Mesendoderm (in vitro differentiated cells): ENCODE data around the gene ADAM19.
A peak's percentile ranks its signal among the peaks of the same experiment; 100 is the strongest.

ENCODE experiments used
- DNase-seq: peaks from one replicate; pipeline ENCODE4 v3.0.0; 2013
- H2AK5ac ChIP-seq: 2 replicates; pipeline ENCODE4 v1.6.1; 2013; ENCODE audit warnings: low read length, inconsistent platforms
- H2BK120ac ChIP-seq: 2 replicates; pipeline ENCODE4 v1.6.1; 2013; ENCODE audit warnings: low read depth, mild to moderate bottlenecking, low read length, moderate library complexity, mixed read lengths
- H2BK15ac ChIP-seq: replicated peaks from 2 replicates; pipeline ENCODE4 v1.6.1; 2013; ENCODE audit warnings: low read depth, mild to moderate bottlenecking, moderate library complexity
- H2BK5ac ChIP-seq: 2 replicates; pipeline ENCODE4 v1.6.1; 2013; ENCODE audit warnings: low read length, inconsistent platforms
- H3K18ac ChIP-seq: 2 replicates; pipeline ENCODE4 v1.6.1; 2013; ENCODE audit warnings: mild to moderate bottlenecking, low read length, mixed read lengths
- H3K23ac ChIP-seq: one replicate; pipeline ENCODE4 v1.6.1; 2013; ENCODE audit warnings: low read length
- H3K27ac ChIP-seq: 2 replicates; pipeline ENCODE4 v1.5.1; 2013; ENCODE audit warnings: low read depth, mild to moderate bottlenecking, inconsistent platforms, low read length, moderate library complexity
- H3K27me3 ChIP-seq: 2 replicates; pipeline ENCODE4 v1.6.1; 2013; ENCODE audit warnings: low read length, control low read depth, mild to moderate bottlenecking, inconsistent platforms; ENCODE audit not compliant: insufficient read depth, poor library complexity
- H3K36me3 ChIP-seq: 2 replicates; pipeline ENCODE4 v1.6.1; 2013; ENCODE audit warnings: low read length, inconsistent platforms; ENCODE audit not compliant: control insufficient read depth, insufficient read depth
- H3K4ac ChIP-seq: one replicate; pipeline ENCODE4 v1.6.1; 2013; ENCODE audit warnings: low read depth, mild to moderate bottlenecking, low read length, moderate library complexity
- H3K4me1 ChIP-seq: 2 replicates; pipeline ENCODE4 v1.6.1; 2013; ENCODE audit warnings: low read depth, low read length, inconsistent platforms; ENCODE audit not compliant: control insufficient read depth
- H3K4me2 ChIP-seq: 2 replicates; pipeline ENCODE4 v1.6.1; 2013; ENCODE audit warnings: low read length
- H3K4me3 ChIP-seq: 2 replicates; pipeline ENCODE4 v1.5.1; 2013; ENCODE audit warnings: mild to moderate bottlenecking, low read length
- H3K56ac ChIP-seq: one replicate; pipeline ENCODE4 v1.6.1; 2013; ENCODE audit warnings: low read length
- H3K79me1 ChIP-seq: 2 replicates; pipeline ENCODE4 v1.6.1; 2013; ENCODE audit warnings: low read length, inconsistent platforms
- H3K79me2 ChIP-seq: 2 replicates; pipeline ENCODE4 v1.6.1; 2013; ENCODE audit warnings: mild to moderate bottlenecking, low read length; ENCODE audit not compliant: control insufficient read depth, insufficient read depth
- H3K9ac ChIP-seq: 2 replicates; pipeline ENCODE4 v1.6.1; 2013; ENCODE audit warnings: low read length, inconsistent platforms
- H4K5ac ChIP-seq: one replicate; pipeline ENCODE4 v1.6.1; 2013; ENCODE audit warnings: low read length
- H4K8ac ChIP-seq: one replicate; pipeline ENCODE4 v1.6.1; 2013; ENCODE audit warnings: low read depth, mild to moderate bottlenecking, control low read depth, low read length, moderate library complexity
- WGBS: extraction: QIAGEN DNeasy Blood & Tissue Kit; methylation state at CpG from one replicate; pipeline ENCODE4 v1.1.7; 2013; ENCODE audit warnings: low lambda C conversion rate, missing lambda C conversion rate; ENCODE audit not compliant: insufficient coverage; ENCODE audit errors: extremely low coverage; 5-methylcytosine and 5-hydroxymethylcytosine counted together

The ADAM19 gene

GRCh38 chr5:157549954-157550549 lies 25.5 kb downstream of the ADAM19 start:
- Histone ChIP-seq H3K27ac (no peak overlapping the region), H3K27me3 (no peaks in the 10 kb centered on the region), H2BK15ac (no peak overlapping the region), H4K5ac (no peak overlapping the region), H3K36me3 (peaks cover 7% of the 10 kb centered on the region), H3K4me3 (no peak overlapping the region), H3K4ac (no peak overlapping the region), H4K8ac (no peak overlapping the region), H3K9ac (no peak overlapping the region), H3K23ac (no peak overlapping the region), H3K56ac (no peak overlapping the region), H3K79me2 (peaks cover 88% of the 10 kb centered on the region), H3K4me1 (peaks cover 40% of the 10 kb centered on the region), H2BK5ac (no peak overlapping the region), H3K79me1 (peaks cover 28% of the 10 kb centered on the region), H3K18ac (no peak overlapping the region), H3K4me2 (no peak overlapping the region), H2AK5ac (no peak overlapping the region), H2BK120ac (no peak overlapping the region)
- no peak for DNase-seq
- no CpG with 5 or more reads among the region's 5 CpGs for WGBS

DNA sequence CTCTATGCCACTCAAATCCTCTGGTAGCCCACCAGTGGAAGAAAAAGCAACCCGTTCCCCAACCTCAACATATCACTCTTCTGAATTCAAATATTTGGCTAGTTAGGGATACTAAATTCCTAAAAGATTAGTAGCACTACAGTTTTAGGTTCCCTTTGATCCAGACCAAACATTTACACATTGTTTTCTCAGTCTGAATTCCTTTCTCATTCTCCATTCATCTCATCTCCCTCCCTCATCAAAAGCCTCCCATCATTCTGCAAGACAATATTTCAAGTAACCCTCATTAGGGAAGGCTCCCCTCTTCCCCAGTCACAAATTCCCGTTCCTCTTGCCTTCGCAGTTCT lies 26.3 kb downstream of the ADAM19 start:
- Histone ChIP-seq H3K18ac (no peak overlapping the region), H3K79me1 (peaks cover 24% of the 10 kb centered on the region), H3K4ac (no peak overlapping the region), H3K27ac (no peak overlapping the region), H3K4me3 (no peak overlapping the region), H4K8ac (no peak overlapping the region), H2BK5ac (no peak overlapping the region), H2AK5ac (no peak overlapping the region), H3K79me2 (peaks cover 88% of the 10 kb centered on the region), H3K27me3 (no peaks in the 10 kb centered on the region), H3K56ac (no peak overlapping the region), H3K4me2 (no peak overlapping the region), H4K5ac (no peak overlapping the region), H3K4me1 (peaks cover 47% of the 10 kb centered on the region), H3K36me3 (peaks cover 6% of the 10 kb centered on the region), H2BK15ac (no peak overlapping the region), H2BK120ac (no peak overlapping the region), H3K23ac (no peak overlapping the region), H3K9ac (no peak overlapping the region)
- DNase-seq: no peak
- no CpG with 5 or more reads among the region's 3 CpGs for WGBS

- Histone ChIP-seq H3K18ac (no peak overlapping the region), H3K9ac (no peak overlapping the region), H3K27ac (no peak overlapping the region), H2AK5ac (no peak overlapping the region), H3K79me2 (peaks cover 90% of the 10 kb centered on the region), H2BK5ac (no peak overlapping the region), H3K4ac (no peak overlapping the region), H3K27me3 (no peaks in the 10 kb centered on the region), H3K4me3 (no peak overlapping the region), H3K4me2 (no peak overlapping the region), H3K36me3 (peaks cover 4% of the 10 kb centered on the region), H2BK15ac (no peak overlapping the region), H3K23ac (no peak overlapping the region), H3K4me1 (peaks cover 50% of the 10 kb centered on the region), H4K8ac (no peak overlapping the region), H3K56ac (no peak overlapping the region), H3K79me1 (peaks cover 25% of the 10 kb centered on the region), H4K5ac (no peak overlapping the region), H2BK120ac (no peak overlapping the region)
- no CpG with 5 or more reads among the region's 4 CpGs for WGBS
- DNase-seq: no peak
Measured at GRCh38 chr5:157548513-157549282, 26.9 kb downstream of the ADAM19 start.

DNA sequence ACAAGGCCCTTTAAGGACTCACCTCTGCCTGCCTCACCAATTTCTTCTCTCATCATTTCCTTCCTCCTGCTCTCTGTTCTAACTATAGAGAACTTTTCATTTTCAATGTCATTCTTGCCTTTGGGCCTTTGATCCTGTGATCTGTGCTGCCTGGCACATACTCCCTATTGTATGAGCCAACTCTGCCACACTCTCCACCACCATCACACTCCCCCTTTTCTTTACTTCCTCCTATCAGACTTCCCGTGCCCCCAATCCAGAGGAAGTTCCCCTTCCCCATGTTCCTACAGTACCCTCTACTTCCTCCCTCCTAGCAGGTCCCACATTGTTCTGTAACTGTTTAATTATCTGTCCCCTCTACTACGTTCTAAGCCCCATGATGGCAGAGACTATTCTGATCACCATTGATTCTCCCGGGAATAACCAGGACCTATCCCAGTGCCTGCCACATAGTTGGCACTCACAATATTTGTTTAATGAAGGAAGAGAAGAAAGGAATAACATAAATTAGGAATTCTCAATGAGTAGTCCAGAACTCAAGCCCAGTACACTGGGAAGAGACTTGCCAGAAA lies 27.5 kb downstream of the ADAM19 start:
- no peaks in the 10 kb centered on the region for H3K27me3 ChIP-seq

DNA sequence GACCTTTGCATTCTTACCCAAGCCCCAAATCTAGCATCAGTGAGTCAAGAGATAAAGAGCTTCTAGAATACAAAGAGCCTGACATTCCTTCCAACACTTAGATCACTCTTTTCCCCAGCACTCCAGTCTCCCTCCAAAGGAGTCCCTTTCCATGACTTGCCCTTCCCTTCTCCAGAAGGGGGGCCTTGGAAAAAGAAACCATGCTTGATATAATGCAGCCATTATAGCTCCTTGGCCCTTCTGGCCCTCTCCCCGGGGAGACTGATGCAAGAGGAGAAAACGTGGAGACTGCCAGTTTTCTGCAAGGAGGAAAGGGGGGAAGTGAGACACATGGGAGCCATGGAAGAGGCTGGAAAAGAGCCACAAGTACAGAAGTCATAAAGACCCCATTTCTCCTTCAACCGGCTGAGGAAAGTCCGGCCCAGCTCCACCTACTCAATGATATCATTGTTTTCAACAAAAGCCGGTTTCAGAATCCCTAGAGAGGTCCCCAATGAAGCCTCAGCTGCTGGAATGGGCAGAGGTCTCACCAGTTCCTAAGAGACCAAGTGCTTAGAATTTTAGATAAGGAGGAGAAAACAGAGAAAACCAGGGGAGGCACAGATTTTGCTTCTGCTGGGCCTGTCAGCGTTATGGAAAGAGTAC lies 29.0 kb downstream of the ADAM19 start:
- H2BK5ac ChIP-seq: peak overlapping the region; percentile 18
- peak overlapping the region; percentile 13 for H3K27ac ChIP-seq
- peak; percentile 94 for DNase-seq
- no peak overlapping the region for H3K4me2 ChIP-seq
- H3K79me1 ChIP-seq: peaks cover 26% of the 10 kb centered on the region
- H2BK120ac ChIP-seq: no peak overlapping the region
- H3K36me3 ChIP-seq: peaks cover 3% of the 10 kb centered on the region
- H2AK5ac ChIP-seq: no peak overlapping the region
- WGBS: no CpG with 5 or more reads among the region's 6 CpGs
- peak overlapping the region; percentile 9 for H3K9ac ChIP-seq
- no peaks in the 10 kb centered on the region for H3K27me3 ChIP-seq
- H3K4me1 ChIP-seq: peaks cover 52% of the 10 kb centered on the region
- no peak overlapping the region for H4K8ac ChIP-seq
- H2BK15ac ChIP-seq: no peak overlapping the region
- H3K4ac ChIP-seq: no peak overlapping the region
- H3K18ac ChIP-seq: peak overlapping the region; percentile 44
- no peak overlapping the region for H4K5ac ChIP-seq
- H3K23ac ChIP-seq: no peak overlapping the region
- H3K4me3 ChIP-seq: no peak overlapping the region
- H3K79me2 ChIP-seq: peaks cover 93% of the 10 kb centered on the region
- no peak overlapping the region for H3K56ac ChIP-seq

More for the DNA sequence above, 27.5 kb downstream of the ADAM19 start:
- H3K79me1 ChIP-seq: peaks cover 26% of the 10 kb centered on the region
- DNase-seq: no peak
- no peak overlapping the region for H4K8ac ChIP-seq
- peaks cover 95% of the 10 kb centered on the region for H3K79me2 ChIP-seq
- no peak overlapping the region for H2AK5ac ChIP-seq
- H4K5ac ChIP-seq: no peak overlapping the region
- WGBS: no CpG with 5 or more reads among the region's 3 CpGs
- H3K4me1 ChIP-seq: peaks cover 50% of the 10 kb centered on the region
- no peak overlapping the region for H3K18ac ChIP-seq
- H2BK120ac ChIP-seq: no peak overlapping the region
- peaks cover 4% of the 10 kb centered on the region for H3K36me3 ChIP-seq
- H3K4ac ChIP-seq: no peak overlapping the region
- H3K4me3 ChIP-seq: no peak overlapping the region
- H2BK15ac ChIP-seq: no peak overlapping the region
- no peak overlapping the region for H3K9ac ChIP-seq
- no peak overlapping the region for H3K56ac ChIP-seq
- no peak overlapping the region for H3K4me2 ChIP-seq
- H2BK5ac ChIP-seq: no peak overlapping the region
- no peak overlapping the region for H3K27ac ChIP-seq
- H3K23ac ChIP-seq: no peak overlapping the region
